Daoy (cell line): ENCODE measurements around the gene TSPEAR. TPM values are rescaled to one million over a fixed set of nuclear protein-coding genes. Genes with fewer than 3 reads are reported as not detected.
"Not testable (repeated sequence)": the region's sequence is repeated elsewhere in the genome, so short reads cannot be mapped to it uniquely, and the experiment has no call there.

Experiments
- DNase-seq: peaks from one replicate; pipeline ENCODE4 v3.0.0-alpha.2; 2015; ENCODE audit warnings: low read depth
- total RNA-seq: library from RNA; depleted of rRNA; stranded (reverse); fragments of >200 nt; shearing (Covaris generic); gene quantifications from 2 replicates; pipeline ENCODE4 v1.2.3, GENCODE V29; 2014

The TSPEAR gene
- total RNA-seq, 1 experiment from 2014 or later, result not detected

DNA sequence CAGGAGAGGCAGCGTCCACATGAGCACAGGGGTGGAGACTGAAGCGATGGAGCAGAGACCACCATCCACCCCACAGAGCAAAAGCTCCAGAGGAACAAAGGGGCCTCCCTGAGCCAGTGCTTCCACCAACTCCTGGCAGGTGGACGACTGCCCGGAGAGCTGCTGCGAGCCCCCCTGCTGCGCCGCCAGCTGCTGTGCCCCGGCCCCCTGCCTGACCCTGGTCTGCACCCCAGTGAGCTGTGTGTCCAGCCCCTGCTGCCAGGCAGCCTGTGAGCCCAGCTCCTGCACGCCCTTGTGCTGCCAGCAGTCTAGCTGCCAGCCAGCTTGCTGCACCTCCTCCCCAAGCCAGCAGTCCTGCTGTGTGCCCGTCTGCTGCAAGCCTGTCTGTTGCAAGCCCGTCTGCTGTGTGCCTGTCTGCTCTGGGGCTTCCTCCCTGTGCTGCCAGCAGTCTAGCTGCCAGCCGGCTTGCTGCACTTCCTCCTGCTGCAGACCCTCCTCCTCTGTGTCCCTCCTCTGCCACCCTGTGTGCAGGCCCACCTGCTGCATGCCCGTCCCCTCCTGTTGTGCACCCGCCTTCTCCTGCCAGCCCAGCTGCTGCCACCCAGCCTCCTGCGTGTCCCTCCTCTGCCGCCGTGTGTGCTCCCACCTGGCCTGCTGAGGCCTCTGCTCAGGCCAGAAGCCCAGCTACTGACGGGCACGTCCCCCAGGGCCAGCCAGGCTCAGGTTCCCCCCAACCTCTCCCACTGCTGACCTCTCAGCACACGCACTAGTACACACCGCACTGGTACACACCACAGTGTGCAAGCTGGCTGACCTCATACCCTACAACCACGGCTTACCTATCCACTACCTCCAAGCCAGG lies 9.0 kb downstream of the TSPEAR start:
- DNase-seq, result no peak

DNA sequence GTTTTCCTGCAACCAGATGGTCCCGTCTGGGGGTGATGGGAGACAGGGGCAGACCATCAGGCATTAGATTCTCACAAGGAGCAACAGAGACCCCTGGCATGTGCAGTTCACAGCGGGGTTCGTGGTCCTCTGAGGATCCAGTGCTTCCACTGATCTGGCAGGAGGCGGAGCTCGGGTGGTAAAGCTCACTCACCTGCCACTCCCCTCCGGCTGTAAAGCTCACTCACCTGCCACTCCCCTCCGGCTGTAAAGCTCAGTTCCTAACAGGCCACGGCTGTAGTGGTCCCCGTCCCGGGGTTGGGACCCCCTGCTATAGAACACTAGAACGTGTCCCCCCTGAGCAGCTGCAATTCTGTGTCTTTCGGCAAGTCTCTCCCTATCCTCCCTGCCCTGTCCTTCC lies 9.8 kb downstream of the TSPEAR start:
- no peak for DNase-seq

- DNase-seq, result no peak
Measured at GRCh38 chr21:44701023-44701400, 10.4 kb downstream of the TSPEAR start.

- DNase-seq, result no peak
Measured at GRCh38 chr21:44700101-44701022, 11.0 kb downstream of the TSPEAR start.

- no peak for DNase-seq
Measured at GRCh38 chr21:44699502-44700001, 11.8 kb downstream of the TSPEAR start.

- no peak for DNase-seq
Measured at GRCh38 chr21:44697811-44698734, 13.3 kb downstream of the TSPEAR start.

GRCh38 chr21:44697172-44697810 lies 14.1 kb downstream of the TSPEAR start, which contains the start of gene KRTAP10-12:
Gene KRTAP10-12 (plus strand): TSS chr21:44697172. CDS start chr21:44697202, 30 bp downstream.
- DNase-seq, result not testable (repeated sequence)

DNA sequence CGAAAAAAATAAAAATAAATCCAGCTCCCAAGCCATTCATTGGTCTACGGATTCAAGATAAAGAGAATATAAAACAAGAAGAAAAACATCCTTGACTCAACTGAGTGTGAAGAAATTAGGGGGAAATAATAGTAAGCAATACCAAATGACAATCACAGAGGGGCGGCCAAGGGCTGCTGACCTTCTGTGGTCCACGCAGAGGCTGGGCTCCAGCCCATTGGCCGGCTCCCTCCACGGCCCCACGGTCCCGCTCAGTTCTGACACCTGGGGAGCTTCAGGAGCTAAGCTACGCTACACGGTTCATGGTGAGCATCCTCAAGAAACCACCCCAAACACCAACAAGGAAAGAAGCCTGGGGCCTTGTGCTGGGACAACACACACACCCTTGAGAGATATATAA lies 14.8 kb downstream of the TSPEAR start:
- DNase-seq, result no peak

DNA sequence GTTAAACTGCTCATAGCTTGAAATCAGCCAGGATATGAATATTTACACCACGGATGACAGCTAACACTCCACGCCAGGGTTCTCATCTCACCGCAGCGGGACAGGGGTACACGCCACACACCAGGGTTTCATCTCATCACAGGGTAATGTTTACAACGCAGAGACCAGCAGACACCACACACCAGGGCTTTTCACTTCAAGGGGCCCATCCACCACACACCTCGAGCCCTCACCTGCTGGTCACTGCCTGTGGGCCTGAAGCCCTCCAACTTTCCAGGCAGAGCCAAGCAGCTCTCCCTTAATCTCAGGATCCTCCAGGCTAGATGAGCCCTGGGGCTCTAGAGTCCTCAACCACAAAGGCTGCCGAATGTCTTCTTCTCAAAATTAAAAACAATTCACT lies 15.7 kb downstream of the TSPEAR start:
- no peak for DNase-seq

GRCh38 chr21:44695184-44695583 lies 16.2 kb downstream of the TSPEAR start:
- DNase-seq, result no peak

GRCh38 chr21:44694776-44695175 lies 16.6 kb downstream of the TSPEAR start:
- no peak for DNase-seq

DNA sequence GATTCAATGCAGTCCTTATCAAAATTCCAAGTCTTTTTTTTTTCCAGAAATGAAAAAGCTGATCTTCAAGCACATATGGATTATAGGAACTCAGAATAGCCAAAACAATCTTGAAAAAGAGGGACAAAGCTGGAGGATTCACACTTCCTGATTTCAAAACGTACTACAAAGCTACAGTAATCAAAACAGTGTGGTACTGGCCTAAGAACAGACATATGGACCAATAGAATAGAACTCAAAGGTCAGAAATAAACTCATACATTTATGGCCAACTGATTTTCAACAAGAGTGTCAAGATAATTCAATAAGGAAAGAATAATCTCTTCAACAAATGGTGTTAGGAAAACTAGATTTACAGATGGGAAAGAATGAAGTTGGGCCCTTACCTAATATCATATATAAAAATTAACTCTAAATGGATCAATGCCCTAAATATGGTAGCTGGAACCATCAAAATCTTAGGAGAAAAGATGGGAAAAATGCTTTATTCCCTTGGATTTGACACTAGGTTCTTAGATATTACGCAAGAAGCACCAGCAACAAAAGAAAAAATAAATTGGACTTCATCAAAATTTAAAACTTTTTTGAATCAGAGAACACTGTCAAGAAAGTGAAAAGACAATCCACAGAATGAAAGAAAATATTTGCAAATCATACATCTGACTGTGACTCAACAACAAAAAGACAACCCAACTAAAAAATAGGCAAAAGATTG lies 18.4 kb downstream of the TSPEAR start:
- DNase-seq, result no peak

DNA sequence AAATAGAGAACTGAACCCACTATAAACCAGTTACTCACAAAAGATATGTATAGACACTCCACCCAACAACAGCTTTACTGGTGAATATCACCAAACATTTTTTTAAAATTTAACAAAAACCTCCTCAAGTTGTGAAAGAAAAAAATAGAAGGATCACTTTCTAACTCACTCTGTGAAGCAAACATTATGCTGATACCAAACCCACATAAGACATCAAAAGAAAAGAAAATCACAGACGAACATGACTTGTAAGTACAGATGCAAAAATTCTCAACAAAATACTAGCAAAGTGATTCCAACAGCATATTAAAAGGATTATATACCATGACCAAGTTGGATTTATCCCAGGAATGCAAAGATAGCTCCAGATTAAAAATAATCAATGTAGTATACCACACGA lies 19.7 kb downstream of the TSPEAR start:
- DNase-seq, result no peak

DNA sequence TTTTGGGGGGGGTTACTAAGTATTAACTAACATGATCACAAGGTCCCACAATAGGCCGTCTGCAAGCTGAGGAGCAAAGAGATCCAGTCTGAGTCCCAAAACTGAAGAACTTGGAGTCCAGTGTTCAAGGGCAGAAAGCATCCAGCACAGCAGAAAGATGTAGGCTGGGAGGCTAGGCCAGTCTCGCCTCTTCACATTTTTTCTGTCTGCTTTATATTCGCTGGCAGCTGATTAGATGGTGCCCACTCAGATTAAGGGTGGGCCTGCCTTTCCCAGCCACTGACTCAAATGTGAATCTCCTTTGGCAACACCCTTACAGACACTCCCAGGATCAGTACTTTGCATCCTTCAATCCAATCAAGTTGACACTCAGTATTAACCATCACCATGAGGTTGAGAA lies 21.6 kb downstream of the TSPEAR start:
- DNase-seq, result not testable (repeated sequence)

- DNase-seq, result no peak
Measured at GRCh38 chr21:44687671-44688070, 23.7 kb downstream of the TSPEAR start.

GRCh38 chr21:44686843-44687561 lies 24.4 kb downstream of the TSPEAR start:
- DNase-seq, result no peak

DNA sequence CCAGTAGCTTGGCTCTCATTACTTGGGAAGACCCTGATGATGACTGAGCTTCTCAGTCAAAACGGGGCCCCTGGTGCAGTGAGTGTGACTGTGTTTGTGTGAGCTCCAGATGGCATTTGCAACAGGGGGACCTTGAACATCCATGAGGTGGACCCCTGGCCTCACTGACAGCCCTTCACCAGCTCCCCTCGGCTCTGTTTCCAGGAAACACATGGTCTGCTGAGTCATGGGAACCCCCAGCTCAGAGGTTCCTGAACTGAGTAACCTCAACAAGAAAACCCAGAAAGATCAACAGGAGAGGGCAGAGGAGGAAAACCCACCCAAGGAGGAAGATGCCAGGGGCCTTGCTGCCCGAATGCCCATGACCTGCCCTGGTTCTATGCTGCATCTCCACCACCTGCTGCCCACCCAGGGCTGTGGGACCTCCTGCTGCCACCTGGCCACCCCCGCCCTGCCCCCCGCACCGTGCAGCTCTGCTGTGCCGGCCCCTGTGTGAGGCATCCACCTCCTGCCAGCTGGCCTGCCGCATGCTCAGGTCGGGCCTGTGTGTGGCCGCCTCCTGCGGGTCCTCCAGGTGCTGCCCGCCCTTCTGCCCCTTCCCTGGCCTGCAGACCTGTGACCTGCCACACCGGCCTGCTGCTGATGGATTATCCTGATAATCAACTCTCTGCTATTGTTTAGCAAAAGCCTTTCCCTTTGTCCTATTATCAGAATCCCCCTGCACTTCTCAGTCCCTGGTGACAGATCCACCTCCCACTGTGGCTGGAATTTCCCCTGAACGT lies 25.2 kb downstream of the TSPEAR start:
- DNase-seq, result no peak

DNA sequence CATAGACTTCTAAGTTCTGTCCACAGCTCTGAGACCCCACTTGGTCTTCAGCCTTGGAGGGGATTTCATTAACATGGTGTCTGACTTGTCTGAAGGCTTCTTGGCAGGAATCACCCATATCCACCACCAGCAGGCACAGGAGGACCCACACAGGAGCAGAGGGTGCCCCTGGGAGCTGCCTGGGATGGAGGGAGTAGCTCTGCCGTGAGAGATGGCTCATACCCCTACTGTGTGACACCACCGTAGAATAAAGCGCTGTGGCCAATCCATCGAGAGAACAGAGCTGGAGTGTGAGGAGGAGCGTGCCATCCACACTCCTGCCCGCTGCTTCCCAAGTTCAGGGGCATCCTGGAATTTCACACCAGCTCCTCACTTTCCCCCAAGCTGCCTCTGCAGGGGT lies 26.3 kb downstream of the TSPEAR start:
- not testable (repeated sequence) for DNase-seq

DNA sequence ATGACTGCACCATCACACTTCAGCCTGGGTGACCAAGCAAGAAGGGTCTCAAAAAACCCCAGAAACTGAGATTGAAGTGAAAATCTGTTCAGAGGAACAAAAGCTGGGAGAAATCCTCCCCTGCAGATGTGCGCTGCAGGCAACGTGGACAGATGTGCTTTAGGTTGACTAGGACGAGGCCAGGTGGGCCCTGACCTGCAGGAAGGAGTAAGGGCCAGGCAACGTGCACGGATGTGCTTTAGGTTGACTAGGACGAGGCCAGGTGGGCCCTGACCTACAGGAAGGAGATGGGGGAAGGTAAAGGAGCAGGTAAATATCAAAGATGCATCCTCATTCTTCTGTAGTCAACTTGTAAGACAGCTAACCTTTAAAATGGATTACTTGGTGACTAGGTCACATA lies 26.9 kb downstream of the TSPEAR start:
- DNase-seq, result no peak
